ENCODE measurements around the gene PADI1. TPM values are rescaled to one million over a fixed set of nuclear protein-coding genes. Genes with fewer than 3 reads are reported as not detected.

PADI1 gene
- total RNA-seq, 4 donors from 2014 or later = 0.14 TPM; not detected in 3

DNA sequence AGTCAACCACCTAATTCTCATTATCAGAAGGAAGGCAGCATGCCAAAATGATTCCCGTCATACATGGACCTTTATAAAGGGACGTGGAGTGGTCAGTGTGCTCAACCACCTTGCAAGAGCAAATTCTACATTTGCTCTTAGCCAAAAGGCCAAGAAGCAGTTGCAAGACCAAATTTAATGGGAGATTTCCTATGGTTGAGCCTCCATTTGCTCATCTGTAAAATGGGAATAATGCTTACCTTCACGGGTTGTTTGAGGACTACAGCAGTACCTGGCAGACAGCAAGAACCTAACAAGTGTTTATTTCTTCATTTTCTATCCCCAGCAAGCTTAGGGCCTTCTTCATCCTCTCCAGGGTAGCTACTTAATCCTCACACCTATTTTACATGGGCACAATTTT lies 85.6 kb downstream of the PADI1 start:
- H3K9me3 ChIP-seq = no peaks in the 10 kb centered on the region
- in situ Hi-C loops (cut with MboI; ENCODE audit: low pct_ligation_motif_present in 1 of 4, low pct_unique_long_range_greater_than_20kb in 1 of 4, low sequenced_read_pairs in 3 of 4) = no loop called here

DNA sequence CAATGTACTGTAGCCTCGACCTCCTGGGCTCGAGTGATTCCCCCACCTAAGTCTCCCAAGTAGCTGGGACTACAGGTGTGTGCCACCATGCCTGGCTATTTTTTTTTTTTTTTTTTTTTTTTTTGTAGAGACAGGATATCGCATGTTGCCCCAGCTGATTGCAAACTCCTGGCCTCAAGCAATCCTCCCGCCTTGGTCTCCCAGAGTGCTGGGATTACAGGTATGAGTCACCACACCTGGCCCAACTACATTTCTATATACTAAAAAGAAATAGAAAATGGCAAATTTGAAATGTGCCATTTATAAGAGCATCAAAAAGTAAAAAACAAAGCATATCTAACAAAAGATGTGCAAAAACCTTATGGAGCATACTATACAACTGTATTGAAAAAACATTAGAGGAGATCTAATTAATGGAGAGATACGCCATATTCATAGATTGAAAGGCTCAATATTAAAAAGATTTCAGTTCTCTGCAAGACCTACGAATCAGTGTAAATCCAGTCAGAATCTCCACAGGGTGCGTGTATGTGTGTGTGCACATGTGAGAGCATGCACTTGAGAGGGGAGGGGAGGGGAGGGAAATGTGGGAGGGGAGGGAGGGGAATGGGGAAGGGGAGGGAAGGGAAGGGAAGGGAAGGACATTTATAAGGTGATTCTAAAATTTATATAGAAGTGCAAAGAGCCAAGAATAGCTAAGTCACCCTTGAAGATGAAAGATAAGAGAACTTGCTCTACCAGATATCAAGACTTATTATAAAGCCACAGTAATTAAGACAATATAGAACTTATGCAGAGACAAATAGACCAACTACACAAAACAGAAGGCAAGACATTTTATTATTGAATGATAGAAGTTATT lies 87.6 kb downstream of the PADI1 start:
- no peak overlapping the region for H3K27ac ChIP-seq
- in situ Hi-C loops (cut with MboI; ENCODE audit: low pct_ligation_motif_present in 1 of 4, low pct_unique_long_range_greater_than_20kb in 1 of 4, low sequenced_read_pairs in 3 of 4) (no loop called here), intact Hi-C loops (cut with DNase I; ENCODE audit: low total_unique reads) (no loop called here)
- 41 to 52% methylated on average over 3 to 7 of the region's 7 CpGs for WGBS, 2 donors (ENCODE audit: low coverage in 1 of 2)
- H3K27me3 ChIP-seq = peaks cover 46% of the 10 kb centered on the region
- TF ChIP-seq EP300 (IDR thresholded peaks at IDR 0.05; ENCODE audit: low read depth) = no peak
- no peak for TF ChIP-seq POLR2AphosphoS5 (IDR thresholded peaks at IDR 0.05)
- TF ChIP-seq, protein P1, sequence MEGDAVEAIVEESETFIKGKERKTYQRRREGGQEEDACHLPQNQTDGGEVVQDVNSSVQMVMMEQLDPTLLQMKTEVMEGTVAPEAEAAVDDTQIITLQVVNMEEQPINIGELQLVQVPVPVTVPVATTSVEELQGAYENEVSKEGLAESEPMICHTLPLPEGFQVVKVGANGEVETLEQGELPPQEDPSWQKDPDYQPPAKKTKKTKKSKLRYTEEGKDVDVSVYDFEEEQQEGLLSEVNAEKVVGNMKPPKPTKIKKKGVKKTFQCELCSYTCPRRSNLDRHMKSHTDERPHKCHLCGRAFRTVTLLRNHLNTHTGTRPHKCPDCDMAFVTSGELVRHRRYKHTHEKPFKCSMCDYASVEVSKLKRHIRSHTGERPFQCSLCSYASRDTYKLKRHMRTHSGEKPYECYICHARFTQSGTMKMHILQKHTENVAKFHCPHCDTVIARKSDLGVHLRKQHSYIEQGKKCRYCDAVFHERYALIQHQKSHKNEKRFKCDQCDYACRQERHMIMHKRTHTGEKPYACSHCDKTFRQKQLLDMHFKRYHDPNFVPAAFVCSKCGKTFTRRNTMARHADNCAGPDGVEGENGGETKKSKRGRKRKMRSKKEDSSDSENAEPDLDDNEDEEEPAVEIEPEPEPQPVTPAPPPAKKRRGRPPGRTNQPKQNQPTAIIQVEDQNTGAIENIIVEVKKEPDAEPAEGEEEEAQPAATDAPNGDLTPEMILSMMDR (IDR thresholded peaks at IDR 0.05) = no peak
- no peak for TF ChIP-seq POLR2A (IDR thresholded peaks at IDR 0.05)
- H3K4me3 ChIP-seq = no peak overlapping the region
- no peaks in the 10 kb centered on the region for H3K36me3 ChIP-seq
- H3K9me3 ChIP-seq = no peaks in the 10 kb centered on the region
- DNase-seq = no peak
- no peaks in the 10 kb centered on the region for H3K4me1 ChIP-seq

More for the DNA sequence above, 85.6 kb downstream of the PADI1 start:
- TF ChIP-seq, protein P1 (IDR thresholded peaks at IDR 0.05) = no peak
- TF ChIP-seq POLR2AphosphoS5 (IDR thresholded peaks at IDR 0.05) (no peak), EP300 (IDR thresholded peaks at IDR 0.05; ENCODE audit: low read depth) (no peak), POLR2A (IDR thresholded peaks at IDR 0.05) (no peak)
- Histone ChIP-seq H3K4me3 (no peak overlapping the region), H3K27me3 (peaks cover 42% of the 10 kb centered on the region), H3K36me3 (no peaks in the 10 kb centered on the region), H3K4me1 (no peaks in the 10 kb centered on the region), H3K27ac (no peak overlapping the region)
- intact Hi-C loops (cut with DNase I; ENCODE audit: low total_unique reads) = no loop called here
- no peak for DNase-seq
- WGBS, 2 donors (ENCODE audit: low coverage in 1 of 2) = 83 to 88% methylated on average over 2 to 3 of the region's 3 CpGs

DNA sequence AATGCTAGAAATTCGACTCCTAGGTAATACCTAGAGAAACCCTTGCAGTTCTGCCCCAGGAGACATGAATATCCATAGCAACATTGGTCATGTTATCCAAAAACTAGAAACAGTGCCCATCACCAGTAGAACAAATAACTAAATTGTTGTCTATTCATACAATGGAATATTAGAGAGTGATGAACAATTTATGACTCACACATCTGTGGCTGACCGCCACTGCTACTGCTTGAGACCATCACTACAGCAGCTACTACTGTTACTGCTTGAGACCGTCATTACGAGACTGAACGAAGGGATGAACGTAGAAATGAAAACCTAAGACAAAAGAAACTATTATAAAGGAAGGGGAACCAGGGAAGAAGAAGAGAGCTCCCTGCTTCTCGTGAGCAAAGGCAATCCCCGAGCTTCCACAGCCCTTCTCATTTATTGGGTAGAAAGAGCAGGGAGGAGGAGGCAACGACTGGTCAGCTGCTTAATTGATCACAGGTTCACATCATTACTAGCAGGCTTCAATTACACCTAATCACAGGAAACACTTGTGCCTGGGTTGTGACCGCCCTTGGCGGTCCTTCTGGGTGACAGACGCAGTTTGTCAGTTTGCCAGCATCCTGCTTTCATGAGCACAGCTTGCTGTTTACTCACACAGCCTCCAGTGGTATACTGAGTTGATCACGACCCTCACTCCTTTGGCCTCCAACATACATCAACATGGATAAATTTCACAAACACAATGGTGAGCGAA lies 88.9 kb downstream of the PADI1 start:
- intact Hi-C loops (cut with DNase I; ENCODE audit: low total_unique reads) = no loop called here
- Histone ChIP-seq H3K4me1 (no peaks in the 10 kb centered on the region), H3K27ac (no peak overlapping the region), H3K27me3 (peaks cover 46% of the 10 kb centered on the region), H3K4me3 (no peak overlapping the region), H3K36me3 (no peaks in the 10 kb centered on the region), H3K9me3 (no peaks in the 10 kb centered on the region)
- 50 to 54% methylated on average over 8 to 14 of the region's 14 CpGs for WGBS, 2 donors (ENCODE audit: low coverage in 1 of 2)
- TF ChIP-seq, protein P1 (IDR thresholded peaks at IDR 0.05) = no peak
- TF ChIP-seq POLR2AphosphoS5 (IDR thresholded peaks at IDR 0.05) = no peak
- no peak for TF ChIP-seq EP300 (IDR thresholded peaks at IDR 0.05; ENCODE audit: low read depth)
- TF ChIP-seq POLR2A (IDR thresholded peaks at IDR 0.05) = no peak
- DNase-seq = no peak
- in situ Hi-C loops (cut with MboI; ENCODE audit: low pct_ligation_motif_present in 1 of 4, low pct_unique_long_range_greater_than_20kb in 1 of 4, low sequenced_read_pairs in 3 of 4) = no loop called here

DNA sequence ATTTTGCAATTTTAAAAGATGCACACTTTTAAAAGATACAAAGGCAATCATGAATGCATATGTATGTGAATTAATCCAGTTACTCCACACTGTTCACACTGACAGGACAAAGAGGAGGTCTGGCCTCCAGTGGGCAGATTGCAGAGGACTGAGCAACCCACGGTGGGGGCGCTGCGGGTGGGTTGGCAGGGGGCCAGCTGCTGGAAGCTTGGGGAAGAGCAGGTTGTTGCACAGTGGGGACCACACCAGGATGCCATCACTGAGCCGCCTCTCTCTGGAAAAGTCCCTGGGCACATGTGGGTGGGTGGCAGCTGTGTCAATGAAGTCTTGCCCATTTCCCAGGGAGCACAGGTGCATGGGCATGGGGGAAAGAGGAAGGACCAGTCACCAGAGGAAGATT lies 90.4 kb downstream of the PADI1 start:
- H3K9me3 ChIP-seq = no peaks in the 10 kb centered on the region
- DNase-seq = no peak
- intact Hi-C loops (cut with DNase I; ENCODE audit: low total_unique reads) (no loop called here), in situ Hi-C loops (cut with MboI; ENCODE audit: low pct_ligation_motif_present in 1 of 4, low pct_unique_long_range_greater_than_20kb in 1 of 4, low sequenced_read_pairs in 3 of 4) (no loop called here)
- H3K4me3 ChIP-seq = no peak overlapping the region
- TF ChIP-seq POLR2AphosphoS5 (IDR thresholded peaks at IDR 0.05) (no peak), EP300 (IDR thresholded peaks at IDR 0.05; ENCODE audit: low read depth) (no peak), POLR2A (IDR thresholded peaks at IDR 0.05) (no peak)
- TF ChIP-seq, protein P1 (IDR thresholded peaks at IDR 0.05) = no peak
- H3K27me3 ChIP-seq = peaks cover 37% of the 10 kb centered on the region
- H3K4me1 ChIP-seq = no peaks in the 10 kb centered on the region
- no peak overlapping the region for H3K27ac ChIP-seq
- no peaks in the 10 kb centered on the region for H3K36me3 ChIP-seq
- WGBS, 2 donors (ENCODE audit: low coverage in 1 of 2) = 62% methylated on average over 4 of the region's 4 CpGs; no CpG with 5 or more reads in 1 of the 2 donors
